ENCODE results near the gene CDC42SE2.
A peak's percentile ranks its signal among the peaks of the same experiment; 100 is the strongest.
"Not testable (repeated sequence)": the region's sequence is repeated elsewhere in the genome, so short reads cannot be mapped to it uniquely, and the experiment has no call there.

The CDC42SE2 gene

GRCh38 chr5:131277447-131277846 lies 13.6 kb downstream of the CDC42SE2 start:
- DNase-seq (ENCODE audit: extremely low spot score), result no peak
- TF ChIP-seq, protein P1, sequence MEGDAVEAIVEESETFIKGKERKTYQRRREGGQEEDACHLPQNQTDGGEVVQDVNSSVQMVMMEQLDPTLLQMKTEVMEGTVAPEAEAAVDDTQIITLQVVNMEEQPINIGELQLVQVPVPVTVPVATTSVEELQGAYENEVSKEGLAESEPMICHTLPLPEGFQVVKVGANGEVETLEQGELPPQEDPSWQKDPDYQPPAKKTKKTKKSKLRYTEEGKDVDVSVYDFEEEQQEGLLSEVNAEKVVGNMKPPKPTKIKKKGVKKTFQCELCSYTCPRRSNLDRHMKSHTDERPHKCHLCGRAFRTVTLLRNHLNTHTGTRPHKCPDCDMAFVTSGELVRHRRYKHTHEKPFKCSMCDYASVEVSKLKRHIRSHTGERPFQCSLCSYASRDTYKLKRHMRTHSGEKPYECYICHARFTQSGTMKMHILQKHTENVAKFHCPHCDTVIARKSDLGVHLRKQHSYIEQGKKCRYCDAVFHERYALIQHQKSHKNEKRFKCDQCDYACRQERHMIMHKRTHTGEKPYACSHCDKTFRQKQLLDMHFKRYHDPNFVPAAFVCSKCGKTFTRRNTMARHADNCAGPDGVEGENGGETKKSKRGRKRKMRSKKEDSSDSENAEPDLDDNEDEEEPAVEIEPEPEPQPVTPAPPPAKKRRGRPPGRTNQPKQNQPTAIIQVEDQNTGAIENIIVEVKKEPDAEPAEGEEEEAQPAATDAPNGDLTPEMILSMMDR (IDR thresholded peaks at IDR 0.05; ENCODE audit: control extremely low read depth, extremely low read depth, low read depth, missing control alignments), result no peak
- POLR2A ChIA-PET, result no interaction called here
- CTCF ChIA-PET, result interaction anchor here (0.9 to 1.6 kb wide), 6 partner anchors 9 to 209 kb away, joined by 3 to 6 read pairs (median 4); partner anchors contain the start of gene CDC42SE2

GRCh38 chr5:131277875-131278740 lies 14.3 kb downstream of the CDC42SE2 start:
- TF ChIP-seq, protein P1 (IDR thresholded peaks at IDR 0.05; ENCODE audit: control extremely low read depth, extremely low read depth, low read depth, missing control alignments), result no peak
- no peak for DNase-seq (ENCODE audit: extremely low spot score)
- ChIA-PET CTCF (interaction anchor here (0.9 to 1.6 kb wide), 5 partner anchors 8 to 208 kb away, joined by 3 to 4 read pairs (median 3); no protein-coding TSS in a partner anchor), POLR2A (interaction anchor here (0.6 kb wide), 1 partner anchor 77 kb away, joined by 3 read pairs; no protein-coding TSS in a partner anchor)

- POLR2A ChIA-PET; DNase-seq (ENCODE audit: extremely low spot score): not testable (repeated sequence)
- CTCF ChIA-PET, result interaction anchor here (1.6 kb wide), 1 partner anchor 13 kb away, joined by 4 read pairs; no protein-coding TSS in a partner anchor
These were observed 14.9 kb downstream of the CDC42SE2 start for GRCh38 chr5:131278741-131279124.

GRCh38 chr5:131279204-131279603 lies 15.4 kb downstream of the CDC42SE2 start:
- ChIA-PET POLR2A (no interaction called here), CTCF (no interaction called here)
- TF ChIP-seq, protein P1 (IDR thresholded peaks at IDR 0.05; ENCODE audit: control extremely low read depth, extremely low read depth, low read depth, missing control alignments), result no peak
- DNase-seq (ENCODE audit: extremely low spot score), result peak; percentile 43

- CTCF ChIA-PET, result interaction anchor here (1.0 kb wide), 1 partner anchor 94 kb away, joined by 3 read pairs; no protein-coding TSS in a partner anchor
- TF ChIP-seq, protein P1 (IDR thresholded peaks at IDR 0.05; ENCODE audit: control extremely low read depth, extremely low read depth, low read depth, missing control alignments), result no peak
- no peak for DNase-seq (ENCODE audit: extremely low spot score)
- POLR2A ChIA-PET, result no interaction called here
These were observed 16.6 kb downstream of the CDC42SE2 start for GRCh38 chr5:131280417-131280816.

- no peak for DNase-seq (ENCODE audit: extremely low spot score)
- ChIA-PET POLR2A (no interaction called here), CTCF (interaction anchor here (1.0 kb wide), 2 partner anchors 75 to 93 kb away, joined by 3 to 4 read pairs; no protein-coding TSS in a partner anchor)
- TF ChIP-seq, protein P1 (IDR thresholded peaks at IDR 0.05; ENCODE audit: control extremely low read depth, extremely low read depth, low read depth, missing control alignments), result no peak
These were observed 17.4 kb downstream of the CDC42SE2 start for GRCh38 chr5:131281133-131281867.
